DMS 273 (cell line): ENCODE results near the gene DPYD.

Experiments used
- DNase-seq: peaks from one replicate; lab custom pipeline; 2025; ENCODE audit not compliant: unreplicated experiment; lab: John Stamatoyannopoulos, UW

Gene DPYD

DNA sequence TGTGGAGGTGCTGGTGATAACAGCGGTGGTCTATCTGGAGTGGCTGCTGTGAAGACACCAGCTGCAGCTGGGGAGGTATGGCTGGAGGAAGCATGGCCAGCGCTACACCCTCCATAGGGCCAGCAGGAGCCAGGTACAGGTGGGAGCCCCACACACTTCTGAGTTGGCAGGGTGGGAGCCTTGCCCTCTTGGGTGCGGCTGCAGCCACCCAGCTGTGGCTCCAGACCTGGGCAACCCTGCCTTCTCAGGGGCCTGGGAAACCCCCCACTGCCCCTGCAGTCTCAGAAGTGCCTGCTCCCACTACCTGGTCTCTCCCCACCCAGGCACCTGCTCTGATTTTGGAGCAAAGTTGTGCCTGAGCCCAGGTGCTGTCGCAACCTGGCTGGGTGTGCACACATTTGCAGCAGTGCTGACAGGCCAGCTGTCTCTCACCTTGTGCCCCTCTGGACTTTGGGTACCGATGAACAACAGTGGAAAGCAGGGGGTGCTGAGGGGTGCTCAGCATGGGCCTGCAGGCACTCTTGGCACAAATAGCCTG lies 76.2 kb downstream of the DPYD start:
- DNase-seq = no peak

DNA sequence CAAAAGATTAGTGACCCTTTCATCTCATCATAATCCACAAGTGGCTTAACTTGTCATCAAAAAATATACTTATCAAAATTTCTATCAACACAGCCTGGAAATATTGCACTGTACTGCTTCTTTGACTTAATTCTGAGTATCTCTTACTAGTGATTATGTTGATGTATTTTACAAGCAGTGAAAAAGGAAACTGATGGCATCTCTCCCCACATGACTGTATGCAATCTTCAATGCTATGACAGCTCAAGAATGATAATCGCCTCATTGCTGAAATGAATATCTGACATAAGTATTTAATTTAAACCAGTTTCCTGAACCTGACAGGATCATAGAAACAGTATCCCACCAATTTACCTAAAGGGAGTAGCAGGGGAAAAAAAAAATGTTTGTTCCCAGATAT lies 79.5 kb downstream of the DPYD start:
- peak; percentile 6 for DNase-seq

- DNase-seq = peak; percentile 18
These were observed 83.7 kb downstream of the DPYD start for GRCh38 chr1:97837161-97837560.

GRCh38 chr1:97834899-97835298 lies 85.9 kb downstream of the DPYD start:
- no peak for DNase-seq

DNA sequence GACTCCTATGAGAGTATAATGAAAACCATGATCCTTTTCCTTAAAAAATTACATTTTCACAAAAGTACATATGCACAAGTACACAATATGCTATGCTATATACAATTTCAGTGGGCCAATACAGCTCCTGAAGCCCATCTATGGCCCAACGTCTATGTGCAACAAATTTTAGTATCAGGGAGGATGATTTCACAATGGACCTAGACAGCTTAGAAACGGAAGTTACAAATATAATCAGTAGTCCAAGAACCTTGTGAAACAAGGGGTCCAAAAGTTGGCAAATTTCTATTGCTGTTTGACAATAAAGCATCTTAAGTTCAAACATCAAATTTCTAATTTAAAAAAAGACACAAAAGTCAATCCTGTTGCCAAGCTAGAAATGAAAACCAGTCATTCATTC lies 87.0 kb downstream of the DPYD start:
- DNase-seq = no peak

DNA sequence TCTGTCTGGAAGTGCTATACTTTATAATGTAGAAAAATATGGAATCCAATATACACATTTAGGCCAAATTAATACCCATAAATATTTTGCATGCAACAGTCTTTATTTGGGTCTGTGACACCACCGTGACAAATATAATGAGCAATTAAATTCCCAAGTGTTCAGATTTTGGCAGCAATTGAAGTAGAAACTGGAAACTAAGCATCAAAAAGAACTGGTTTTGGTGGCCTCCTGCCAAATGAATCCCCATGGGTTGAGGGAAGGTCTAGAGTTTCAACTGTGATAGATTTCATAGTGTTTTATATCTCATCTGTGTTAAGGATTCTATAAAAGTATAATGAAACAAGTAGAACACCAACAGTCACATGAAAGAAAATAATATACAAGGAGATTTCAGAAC lies 88.4 kb downstream of the DPYD start:
- peak; percentile 94 for DNase-seq

GRCh38 chr1:97827887-97828286 lies 92.9 kb downstream of the DPYD start:
- peak; percentile 67 for DNase-seq

GRCh38 chr1:97826820-97827219 lies 94.0 kb downstream of the DPYD start:
- peak; percentile 78 for DNase-seq

- DNase-seq = no peak
These were observed 96.2 kb downstream of the DPYD start for GRCh38 chr1:97824624-97825023.

DNA sequence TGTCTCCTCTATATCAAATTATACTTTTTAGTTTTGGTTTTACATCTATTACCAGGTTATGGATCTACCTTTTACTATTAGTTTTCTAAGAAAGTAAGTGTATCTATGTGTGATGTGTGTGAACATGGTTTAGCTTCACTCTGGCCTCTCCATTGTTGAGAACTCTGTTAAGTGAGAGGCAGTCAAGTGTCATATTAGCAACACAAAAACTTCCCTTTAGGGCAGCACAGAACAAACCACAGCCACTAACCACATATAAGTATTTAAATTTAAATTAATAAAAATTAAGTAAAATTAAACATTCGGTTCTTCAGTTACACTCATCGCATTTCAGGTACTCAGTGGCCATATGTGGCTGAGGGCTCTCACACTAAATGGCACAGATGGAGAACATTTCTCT lies 96.6 kb downstream of the DPYD start:
- no peak for DNase-seq

DNA sequence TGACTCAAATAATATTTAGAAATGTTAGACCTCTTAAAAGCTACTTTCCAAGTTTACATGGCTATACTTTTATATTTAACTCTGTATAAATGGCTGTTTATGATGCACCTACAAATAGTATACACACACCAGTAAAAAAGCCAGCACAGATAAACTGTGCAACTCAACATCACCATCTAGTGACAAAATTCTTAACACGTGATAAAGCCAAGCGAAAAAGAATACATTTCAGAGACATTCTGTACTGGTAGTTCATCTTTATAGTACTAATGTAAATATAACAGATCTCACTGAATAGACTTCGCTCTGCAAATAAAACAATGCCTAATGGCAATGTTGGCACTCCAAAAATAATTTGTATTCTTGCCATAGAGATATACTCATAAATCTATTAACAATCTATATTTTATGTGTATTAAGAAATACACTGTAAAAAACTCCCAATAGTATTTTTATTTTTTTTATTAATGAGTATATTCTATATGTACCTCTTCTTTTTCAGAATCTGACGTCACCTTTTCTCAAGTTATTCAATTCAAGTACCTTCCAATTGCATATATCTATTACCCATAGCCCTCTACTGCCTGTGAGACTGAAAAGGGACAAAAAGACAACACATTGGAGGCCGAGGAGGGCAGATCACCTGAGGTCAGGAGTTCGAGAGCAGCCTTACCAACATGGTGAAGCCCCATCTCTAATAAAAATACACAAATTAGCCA lies 100.2 kb downstream of the DPYD start:
- peak; percentile 69 for DNase-seq

DNA sequence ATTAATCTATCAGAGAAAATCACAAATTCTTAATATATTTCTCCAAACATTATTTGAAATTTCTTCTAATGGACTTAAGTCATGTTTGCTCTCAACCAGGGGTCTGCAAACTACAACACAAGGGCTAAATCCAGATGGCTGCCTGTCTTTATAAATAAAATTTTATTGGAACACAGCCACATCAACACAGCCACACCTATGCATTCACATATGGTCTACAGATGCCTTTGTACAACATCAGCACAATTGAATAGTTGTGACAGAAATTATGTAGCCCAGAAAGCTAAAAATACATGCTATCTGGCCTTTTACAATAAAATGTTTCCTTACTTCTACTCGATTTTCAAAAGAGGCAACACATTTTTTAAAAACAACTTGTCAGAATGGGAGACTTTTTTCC lies 103.9 kb downstream of the DPYD start:
- peak; percentile 46 for DNase-seq

DNA sequence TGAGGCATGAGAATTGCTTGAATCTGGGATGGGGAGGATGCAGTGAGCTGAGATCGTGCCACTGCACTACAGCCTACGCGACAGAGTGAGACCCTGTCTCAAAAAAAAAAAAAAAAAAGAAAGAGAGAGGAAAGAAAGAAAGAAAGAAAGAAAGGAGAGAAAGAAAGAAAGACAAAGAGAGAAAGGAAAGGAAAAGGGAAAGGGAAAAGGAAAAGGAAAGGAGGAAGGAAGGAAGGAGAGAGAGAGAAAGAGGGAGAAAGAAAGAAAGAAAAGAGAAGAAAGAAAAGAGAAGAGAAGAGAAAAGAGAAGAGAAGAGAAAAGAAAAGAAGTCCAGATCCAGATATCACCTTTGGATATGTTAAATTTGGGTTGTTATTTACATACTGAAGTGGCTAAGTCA lies 106.0 kb downstream of the DPYD start:
- no peak for DNase-seq

DNA sequence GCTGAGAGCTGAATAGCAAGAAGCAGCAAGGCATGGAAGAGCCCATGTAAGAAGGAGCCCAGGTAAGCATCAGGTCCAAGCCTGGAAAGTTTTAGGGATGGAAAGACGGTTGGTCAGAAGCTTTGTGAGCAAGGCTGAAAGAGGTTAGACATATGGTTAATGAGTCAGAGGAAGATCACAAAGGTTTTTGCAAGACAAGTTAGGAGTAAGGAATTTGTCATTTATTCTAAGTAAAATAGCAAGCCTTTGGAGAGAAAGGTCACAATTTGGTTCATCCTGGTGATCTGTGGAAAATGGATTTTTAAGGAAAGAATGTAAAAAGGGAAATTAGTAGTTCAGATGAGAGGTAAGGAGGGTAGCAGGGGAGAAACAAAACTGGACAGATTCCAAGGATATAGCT lies 106.7 kb downstream of the DPYD start:
- DNase-seq = no peak

GRCh38 chr1:97812076-97812475 lies 108.8 kb downstream of the DPYD start:
- DNase-seq = no peak

GRCh38 chr1:97806996-97807520 lies 113.8 kb downstream of the DPYD start:
- DNase-seq = peak; percentile 18

GRCh38 chr1:97806326-97806725 lies 114.5 kb downstream of the DPYD start:
- DNase-seq = no peak

DNA sequence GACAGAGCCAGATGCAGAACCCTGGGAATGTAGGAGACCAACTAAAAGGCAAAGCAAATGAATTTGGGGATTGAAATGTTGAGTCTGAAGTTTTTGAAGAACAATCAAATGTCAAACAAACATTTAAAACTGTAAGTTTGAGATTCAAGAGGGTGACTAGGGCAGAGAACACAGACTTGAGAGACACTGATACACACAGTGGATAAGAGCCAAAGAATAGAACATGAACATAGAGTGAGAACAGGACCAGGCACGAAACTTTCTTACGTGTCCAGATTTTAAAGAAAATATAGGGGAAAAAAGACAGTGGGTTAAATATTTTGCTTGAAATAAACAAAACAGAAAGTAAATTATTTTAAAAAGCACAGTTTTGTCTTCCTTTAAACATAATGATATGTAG lies 115.7 kb downstream of the DPYD start:
- DNase-seq = no peak

DNA sequence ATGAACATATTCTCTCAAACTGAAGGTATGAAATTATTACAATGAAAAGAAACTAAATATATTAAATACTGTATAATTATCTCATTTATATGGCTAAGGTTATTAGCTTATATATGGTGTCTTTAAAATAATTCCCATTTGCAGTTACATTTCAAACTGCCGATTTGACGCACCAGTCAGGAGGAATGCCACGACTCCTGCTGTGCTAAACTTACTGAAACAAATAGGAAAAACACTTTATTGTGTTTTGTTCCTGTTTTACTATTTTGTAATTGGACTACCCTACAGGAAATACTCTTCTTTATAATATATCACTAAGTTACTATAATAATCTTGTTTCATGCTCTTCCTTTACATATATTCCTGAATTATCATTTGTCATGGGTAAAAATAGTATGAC lies 117.8 kb downstream of the DPYD start:
- no peak for DNase-seq

DNA sequence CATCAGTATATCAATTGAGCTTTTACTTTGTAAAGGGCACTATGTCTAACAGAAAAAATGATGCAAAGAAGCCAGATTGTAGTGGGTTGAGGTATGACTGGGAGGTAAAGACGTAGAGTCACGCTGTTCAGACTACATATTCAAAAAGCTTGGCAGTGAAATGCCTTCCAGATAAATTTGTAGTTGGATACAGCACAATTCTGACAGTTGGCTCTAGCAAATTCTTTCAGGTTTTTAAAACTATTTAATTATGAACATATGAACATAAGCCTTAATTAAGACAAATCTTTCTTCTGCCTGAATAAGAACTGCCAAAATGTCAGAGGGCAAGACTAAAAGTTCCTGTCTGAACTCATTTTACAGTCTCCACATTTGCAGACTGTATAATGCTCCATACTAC lies 118.8 kb downstream of the DPYD start:
- no peak for DNase-seq

- peak; percentile 10 for DNase-seq
These were observed 123.2 kb downstream of the DPYD start for GRCh38 chr1:97797403-97798183.

DNA sequence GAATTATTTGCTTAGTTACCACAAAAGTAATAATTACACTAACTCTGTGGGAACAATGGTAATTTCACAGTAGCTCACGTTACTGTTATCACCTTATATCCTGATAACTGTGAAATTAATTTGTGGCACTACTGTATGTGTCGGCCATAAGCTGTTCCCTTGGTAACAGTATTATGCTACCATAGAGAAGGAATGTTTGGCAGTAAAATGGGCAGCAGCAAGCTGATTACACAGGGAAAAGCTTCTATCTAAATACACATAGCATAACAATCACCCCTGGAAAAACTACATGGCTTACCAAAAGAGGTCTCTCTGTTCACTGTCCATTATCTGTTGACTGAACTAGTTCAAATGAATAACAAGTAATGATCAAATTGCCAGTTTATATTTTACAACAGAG lies 124.1 kb downstream of the DPYD start:
- no peak for DNase-seq
